GM12872 (cell line): ENCODE results near the gene TMEM234.

Experiments
- TF ChIP-seq, protein P1 (sequence below): IDR thresholded peaks from 3 replicates; pipeline ENCODE4 v1.5.1; 2011; ENCODE audit warnings: low read depth, mild to moderate bottlenecking, low read length, moderate library complexity; ENCODE audit not compliant: insufficient read depth

The TMEM234 gene

DNA sequence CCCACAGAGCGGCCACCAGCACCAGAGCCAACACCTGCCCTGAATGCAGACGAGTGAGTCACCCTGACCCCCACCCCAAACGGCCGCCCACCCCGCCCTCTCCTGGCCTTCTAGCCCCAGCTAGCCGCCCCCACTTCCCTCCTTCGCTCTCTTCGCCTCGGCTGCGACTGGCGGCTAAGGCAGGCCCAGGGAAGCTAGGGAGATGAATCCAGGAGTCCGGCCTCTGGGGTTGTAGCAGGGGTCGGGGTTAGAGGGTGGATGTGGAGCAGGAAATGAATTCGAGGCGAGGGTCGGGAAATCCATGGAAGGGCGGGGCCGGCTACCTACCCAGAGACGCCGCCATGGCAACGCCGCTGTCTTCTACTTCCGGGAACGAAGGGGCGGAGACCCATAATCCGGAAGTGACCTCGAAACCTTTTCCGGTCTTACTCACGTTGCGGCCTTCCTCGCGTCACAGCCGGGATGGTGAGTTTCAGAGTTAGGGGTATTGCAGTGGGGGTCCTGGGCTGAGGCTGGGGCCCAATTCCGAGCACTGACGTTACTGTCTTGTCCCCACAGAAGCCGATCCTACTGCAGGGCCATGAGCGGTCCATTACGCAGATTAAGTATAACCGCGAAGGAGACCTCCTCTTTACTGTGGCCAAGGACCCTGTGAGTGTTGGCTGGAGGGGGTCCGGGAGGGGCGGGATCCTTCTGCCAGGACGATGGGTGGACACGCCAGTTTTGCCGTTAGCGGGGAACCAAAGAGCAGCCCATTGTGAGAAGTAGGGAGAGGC, at the start of gene TMEM234, which contains the start of gene EIF3I:
TSS of gene TMEM234 (minus strand) at position 374 of the 776 bp plus-strand sequence. CDS start at position 343, 31 bp downstream.
TSS of gene EIF3I (plus strand) at position 428 of the 776 bp plus-strand sequence. CDS start at position 463, 35 bp downstream.
- TF ChIP-seq, protein P1, sequence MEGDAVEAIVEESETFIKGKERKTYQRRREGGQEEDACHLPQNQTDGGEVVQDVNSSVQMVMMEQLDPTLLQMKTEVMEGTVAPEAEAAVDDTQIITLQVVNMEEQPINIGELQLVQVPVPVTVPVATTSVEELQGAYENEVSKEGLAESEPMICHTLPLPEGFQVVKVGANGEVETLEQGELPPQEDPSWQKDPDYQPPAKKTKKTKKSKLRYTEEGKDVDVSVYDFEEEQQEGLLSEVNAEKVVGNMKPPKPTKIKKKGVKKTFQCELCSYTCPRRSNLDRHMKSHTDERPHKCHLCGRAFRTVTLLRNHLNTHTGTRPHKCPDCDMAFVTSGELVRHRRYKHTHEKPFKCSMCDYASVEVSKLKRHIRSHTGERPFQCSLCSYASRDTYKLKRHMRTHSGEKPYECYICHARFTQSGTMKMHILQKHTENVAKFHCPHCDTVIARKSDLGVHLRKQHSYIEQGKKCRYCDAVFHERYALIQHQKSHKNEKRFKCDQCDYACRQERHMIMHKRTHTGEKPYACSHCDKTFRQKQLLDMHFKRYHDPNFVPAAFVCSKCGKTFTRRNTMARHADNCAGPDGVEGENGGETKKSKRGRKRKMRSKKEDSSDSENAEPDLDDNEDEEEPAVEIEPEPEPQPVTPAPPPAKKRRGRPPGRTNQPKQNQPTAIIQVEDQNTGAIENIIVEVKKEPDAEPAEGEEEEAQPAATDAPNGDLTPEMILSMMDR: no peak

DNA sequence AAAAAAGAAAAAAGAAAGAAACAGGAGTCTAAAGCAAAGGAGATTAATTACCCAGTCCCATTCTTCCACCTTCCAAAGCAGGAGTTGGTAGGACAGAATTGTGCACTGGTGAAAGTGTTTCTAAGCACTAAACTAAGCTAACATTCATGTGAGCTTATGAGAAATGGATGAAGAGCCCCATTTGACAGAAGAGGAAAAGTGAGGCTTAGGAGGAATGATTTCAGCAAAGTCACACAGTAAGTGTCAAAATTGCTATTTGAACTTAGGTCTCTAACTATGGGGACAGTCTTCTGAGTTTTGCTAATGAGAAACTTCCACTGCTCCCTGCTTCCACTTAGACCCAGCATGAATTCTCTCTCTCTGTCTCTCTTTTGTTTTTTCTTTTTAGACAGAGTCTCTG, 47.6 kb upstream of the TMEM234 start:
- TF ChIP-seq, protein P1: no peak

DNA sequence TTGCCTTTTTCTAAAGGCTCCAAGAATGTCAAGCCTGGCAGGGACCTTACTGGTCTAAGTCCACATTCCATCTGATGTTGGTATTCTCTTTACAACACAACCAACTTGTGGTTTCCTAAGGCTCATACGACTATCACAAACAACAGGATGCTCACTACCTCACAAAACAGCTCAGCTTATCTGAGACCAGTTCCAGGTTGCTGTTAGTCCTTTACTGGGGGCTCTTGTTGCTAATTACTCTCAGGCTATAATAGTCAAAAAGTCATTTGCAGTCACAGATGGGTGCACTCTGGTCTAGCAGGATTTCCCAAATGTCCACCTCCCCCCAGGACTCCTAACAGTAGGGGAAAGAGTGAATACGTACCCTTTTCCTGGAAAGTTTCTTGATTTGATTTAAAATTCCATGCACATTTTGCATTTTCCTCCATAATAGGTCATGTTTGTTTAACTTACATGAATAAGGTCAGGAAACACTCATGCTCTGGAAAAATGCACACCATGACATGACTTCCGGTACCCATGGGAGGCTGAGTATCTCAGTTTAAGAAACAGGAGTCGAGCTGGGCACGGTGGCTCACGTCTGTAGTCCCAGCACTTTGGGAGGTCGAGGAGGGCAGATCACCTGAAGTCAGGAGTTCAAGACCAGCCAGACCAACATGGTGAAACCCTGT, 44.9 kb upstream of the TMEM234 start:
- TF ChIP-seq, protein P1: no peak

DNA sequence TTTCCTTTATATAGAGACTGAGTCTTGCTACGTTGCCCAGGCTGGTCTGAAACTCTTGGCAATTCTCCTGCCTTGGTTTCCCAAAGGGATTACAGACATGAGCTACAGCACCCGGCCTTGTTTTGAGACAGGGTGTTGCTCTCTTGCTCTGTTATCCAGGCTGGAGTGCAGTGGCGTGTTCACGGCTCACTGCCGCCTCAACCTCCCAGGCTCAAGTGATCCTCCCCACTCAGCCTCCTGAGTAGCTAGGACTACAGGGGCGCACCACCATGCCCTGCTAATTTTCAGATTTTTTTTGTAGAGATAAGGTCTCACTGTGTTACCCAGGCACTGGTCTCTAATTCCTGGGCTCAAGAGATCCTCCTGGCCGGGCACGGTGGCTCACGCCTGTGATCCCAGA, 43.7 kb upstream of the TMEM234 start:
- TF ChIP-seq, protein P1: no peak

DNA sequence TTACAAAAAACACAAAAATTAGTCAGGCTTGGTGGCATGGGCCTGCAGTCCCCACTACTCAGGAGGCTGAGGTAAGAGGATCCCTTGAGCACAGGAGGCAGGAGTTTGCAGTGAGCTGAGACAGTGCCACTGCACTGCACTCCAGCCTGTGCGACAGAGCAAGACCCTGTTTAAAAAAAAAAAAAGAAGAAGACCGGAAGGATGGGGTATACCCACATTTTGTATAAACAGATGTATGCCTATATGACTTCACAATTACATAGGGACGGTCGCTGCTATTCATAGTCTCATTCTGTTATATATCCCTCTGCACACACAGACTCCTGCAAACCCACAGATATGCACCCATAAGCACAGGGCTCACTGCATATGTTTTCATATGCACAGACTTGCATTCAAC, 41.6 kb upstream of the TMEM234 start:
- TF ChIP-seq, protein P1: no peak

DNA sequence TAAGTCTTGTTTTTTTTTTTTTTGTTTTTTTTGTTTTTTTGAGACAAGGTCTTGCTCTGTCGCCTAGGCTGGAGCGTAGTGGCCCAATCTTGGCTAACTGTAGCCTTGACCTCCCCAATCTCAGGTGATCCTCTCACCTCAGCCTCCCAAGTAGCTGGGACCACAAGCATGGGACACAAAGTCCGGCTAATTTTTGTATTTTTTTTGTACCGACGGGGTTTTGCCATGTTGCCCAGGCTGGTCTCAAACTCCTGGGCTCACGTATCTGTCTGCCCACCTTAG, 35.0 kb upstream of the TMEM234 start:
- TF ChIP-seq, protein P1: no peak

DNA sequence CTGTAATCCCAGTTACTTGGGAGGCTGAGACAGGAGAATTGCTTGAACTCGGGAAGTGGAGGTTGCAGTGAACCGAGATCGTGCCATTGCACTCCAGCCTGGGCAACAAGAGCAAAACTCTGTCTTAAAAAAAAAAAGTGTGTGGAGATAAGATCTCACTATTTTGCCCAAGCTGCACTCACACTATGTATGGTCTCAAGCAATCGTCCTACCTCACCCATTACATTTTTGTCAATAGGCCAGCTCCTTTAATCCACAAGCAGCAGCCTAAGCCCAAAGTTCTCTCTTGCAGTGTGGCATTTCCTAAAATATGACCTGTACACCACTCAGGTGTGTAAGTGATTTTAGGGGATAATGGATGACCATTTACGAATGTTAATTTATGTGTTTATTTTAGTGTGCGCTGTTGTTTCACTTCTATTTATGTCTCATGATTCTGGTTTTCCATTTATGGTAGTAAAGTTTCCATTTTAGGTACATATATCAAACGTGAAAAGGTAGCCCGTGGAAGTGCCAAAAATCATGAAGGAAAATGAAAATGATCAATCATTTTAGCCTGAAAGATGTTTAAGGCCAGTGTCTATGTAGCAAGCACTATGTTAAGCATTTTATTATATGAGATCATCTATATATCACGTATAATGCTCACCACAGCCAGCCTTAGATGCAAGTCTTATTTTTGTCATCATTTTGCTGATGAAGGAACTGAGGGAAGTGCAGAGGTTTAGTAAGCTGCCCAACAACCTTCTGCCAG, 34.5 kb upstream of the TMEM234 start:
- TF ChIP-seq, protein P1: no peak
